Lower lobe of right lung (tissue), 2 donors: ENCODE results near the gene LAMA3. TPM values are rescaled to one million over a fixed set of nuclear protein-coding genes. Genes with fewer than 3 reads are reported as not detected.

Source experiments
- ATAC-seq, 2 donors: fragments of 200-7000 bp; cut with Tn5 transposase; one replicate each; pipeline ENCODE4 v1.9.1; 2020 to 2022; ENCODE audit warnings: mild to moderate bottlenecking in 2 of 2, moderate library complexity in 2 of 2
- DNase-seq: peaks from one replicate; pipeline ENCODE4 v3.0.0-alpha.2; 2020
- H3K27ac ChIP-seq: fragments of 200-600 bp; one replicate; pipeline ENCODE4 v1.8.0; 2022
- H3K27me3 ChIP-seq: fragments of 200-600 bp; one replicate; pipeline ENCODE4 v1.8.0; 2022; ENCODE audit warnings: low read depth
- H3K36me3 ChIP-seq: fragments of 200-600 bp; one replicate; pipeline ENCODE4 v1.8.0; 2022; ENCODE audit warnings: mild to moderate bottlenecking
- H3K4me1 ChIP-seq: fragments of 200-600 bp; one replicate; pipeline ENCODE4 v1.8.0; 2022
- H3K4me3 ChIP-seq: fragments of 200-600 bp; one replicate; pipeline ENCODE4 v1.8.0; 2022; ENCODE audit warnings: mild to moderate bottlenecking
- H3K9me3 ChIP-seq: fragments of 200-600 bp; one replicate; pipeline ENCODE4 v1.8.0; 2022
- CTCF ChIP-seq: fragments of 200-600 bp; IDR thresholded peaks from one replicate; pipeline ENCODE4 v1.8.0; 2022; ENCODE audit warnings: antibody characterized with exemption, mild to moderate bottlenecking
- intact Hi-C: fragments of 100-400 bp; cut with DNase I; formaldehyde crosslinking; loops from one replicate; pipeline ENCODE4 v1.11.0; 2022
- total RNA-seq: library from RNA; stranded (reverse); fragmentation: NEBNext Ultra II Directional; extraction: Animal tissue kit (Norgen Biotek cat#: 25700); gene quantifications from one replicate; pipeline ENCODE4 v1.2.1, GENCODE V29; 2021
- donor health status: DM: no; HTN: yes; CAD: no; lungs with severe emphysema.

The LAMA3 gene
- total RNA-seq, 1 donor from 2014 or later, result 89.1 TPM

DNA sequence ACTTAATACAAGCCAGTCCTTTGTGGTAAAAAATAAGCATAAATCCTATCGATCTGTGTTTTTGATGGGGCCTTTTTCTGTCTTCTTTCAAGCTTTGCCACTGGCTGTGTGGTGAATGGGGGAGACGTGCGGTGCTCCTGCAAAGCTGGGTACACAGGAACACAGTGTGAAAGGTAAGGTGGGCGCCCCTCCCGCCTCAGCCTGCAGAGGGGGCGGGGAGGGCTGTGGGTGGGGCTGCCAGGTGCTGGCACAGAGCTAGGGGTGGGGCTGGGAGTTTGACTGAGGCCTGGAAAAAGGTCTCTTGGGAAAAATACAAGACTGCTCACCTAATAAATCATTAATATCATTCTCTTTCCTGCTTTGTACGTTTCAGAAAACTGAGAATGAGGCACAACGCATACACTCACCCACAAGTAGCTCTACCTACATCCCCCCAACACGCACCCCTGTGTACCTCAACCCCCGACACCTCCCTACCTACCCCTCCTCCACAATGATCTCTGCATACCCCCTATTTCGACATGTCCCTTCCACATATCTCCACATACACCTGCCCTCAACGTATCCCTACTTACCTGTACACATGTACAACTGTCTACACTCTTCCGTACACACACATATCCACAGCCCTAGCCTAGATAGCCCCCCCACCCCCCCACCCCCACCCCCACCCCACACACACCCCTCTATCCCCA, 195.6 kb downstream of the LAMA3 start:
- Histone ChIP-seq H3K27ac (peak overlapping the region; percentile 67), H3K9me3 (no peaks in the 10 kb centered on the region), H3K4me1 (peaks cover 17% of the 10 kb centered on the region), H3K36me3 (no peaks in the 10 kb centered on the region), H3K27me3 (no peaks in the 10 kb centered on the region), H3K4me3 (no peak overlapping the region)
- peak; percentile 66 to 71 for ATAC-seq
- intact Hi-C loops, result no loop called here
- no peak for TF ChIP-seq CTCF
- peak; percentile 51 for DNase-seq

DNA sequence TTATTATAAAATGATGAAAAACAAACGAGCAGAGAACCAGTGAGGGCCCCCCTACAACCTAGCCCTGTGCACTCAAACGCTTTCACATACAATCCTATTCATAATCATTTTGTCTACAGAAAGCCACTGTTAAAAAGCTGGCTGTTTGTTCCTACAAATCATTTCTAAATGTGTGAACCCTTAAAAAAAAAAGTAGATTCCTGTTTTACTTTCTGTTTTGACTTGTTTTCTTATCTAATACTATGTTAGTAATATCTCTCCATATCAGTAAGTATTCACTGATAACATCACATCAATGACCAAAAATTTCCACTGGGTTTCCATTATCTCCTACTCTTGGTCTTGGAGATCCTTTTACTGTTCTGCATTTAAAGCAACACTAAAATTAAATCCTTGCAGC, 196.5 kb downstream of the LAMA3 start:
- intact Hi-C loops, result no loop called here
- no peaks in the 10 kb centered on the region for H3K27me3 ChIP-seq
- H3K4me1 ChIP-seq, result peaks cover 17% of the 10 kb centered on the region
- no peak overlapping the region for H3K27ac ChIP-seq
- ATAC-seq (no peak), DNase-seq (no peak)
- no peak for TF ChIP-seq CTCF
- no peaks in the 10 kb centered on the region for H3K9me3 ChIP-seq
- peaks cover 5% of the 10 kb centered on the region for H3K36me3 ChIP-seq
- H3K4me3 ChIP-seq, result no peak overlapping the region

- no peak overlapping the region for H3K4me3 ChIP-seq
- no peaks in the 10 kb centered on the region for H3K27me3 ChIP-seq
- H3K4me1 ChIP-seq, result peaks cover 17% of the 10 kb centered on the region
- intact Hi-C loops, result no loop called here
- peaks cover 5% of the 10 kb centered on the region for H3K36me3 ChIP-seq
- no peak for DNase-seq
- no peak overlapping the region for H3K27ac ChIP-seq
- ATAC-seq, result no peak
- no peaks in the 10 kb centered on the region for H3K9me3 ChIP-seq
- no peak for TF ChIP-seq CTCF
Measured at GRCh38 chr18:23887035-23887434, 197.8 kb downstream of the LAMA3 start.

DNA sequence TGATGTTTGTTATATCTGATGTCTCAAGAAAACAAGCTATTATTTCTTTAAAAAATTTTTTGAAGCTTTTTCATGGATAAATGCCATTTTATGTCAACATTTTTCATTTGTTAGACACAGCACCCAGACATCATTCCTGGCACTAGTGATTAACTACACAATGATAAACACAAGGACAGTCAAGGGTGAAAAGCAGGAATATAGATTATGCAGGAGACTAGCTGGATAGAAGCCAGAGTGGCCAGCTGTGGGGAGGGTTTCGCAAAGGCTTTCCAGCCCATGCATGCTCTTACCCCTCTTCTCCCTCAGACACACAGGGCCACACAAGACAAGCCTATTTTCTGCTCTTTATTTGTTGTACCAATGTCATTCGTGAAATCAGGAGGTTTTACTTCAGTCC, 198.2 kb downstream of the LAMA3 start:
- no peaks in the 10 kb centered on the region for H3K27me3 ChIP-seq
- TF ChIP-seq CTCF, result no peak
- ATAC-seq (no peak), DNase-seq (no peak)
- intact Hi-C loops, result no loop called here
- H3K4me3 ChIP-seq, result no peak overlapping the region
- no peaks in the 10 kb centered on the region for H3K9me3 ChIP-seq
- peaks cover 17% of the 10 kb centered on the region for H3K4me1 ChIP-seq
- peaks cover 5% of the 10 kb centered on the region for H3K36me3 ChIP-seq
- H3K27ac ChIP-seq, result no peak overlapping the region

- Histone ChIP-seq H3K4me3 (no peak overlapping the region), H3K4me1 (peaks cover 17% of the 10 kb centered on the region), H3K27me3 (no peaks in the 10 kb centered on the region), H3K9me3 (no peaks in the 10 kb centered on the region), H3K27ac (no peak overlapping the region), H3K36me3 (peaks cover 5% of the 10 kb centered on the region)
- TF ChIP-seq CTCF, result no peak
- ATAC-seq, result no peak
- intact Hi-C loops, result no loop called here
- DNase-seq, result no peak
Measured at GRCh38 chr18:23888881-23889280, 199.6 kb downstream of the LAMA3 start.
